Sigmoid colon (tissue), 4 donors: ENCODE results near the gene ANO3.

ENCODE experiments used
- CTCF ChIP-seq, 4 experiments: fragments of 450-650 bp in 3 of 4; fragments of 200-600 bp in 1 of 4; IDR thresholded peaks; one replicate each; pipeline ENCODE4 v1.5.1; 2016 to 2019; ENCODE audit warnings: antibody characterized with exemption in 4 of 4, mild to moderate bottlenecking in 3 of 4, moderate library complexity in 2 of 4
- EP300 ChIP-seq, 4 donors: sonication (generic); formaldehyde crosslinking; IDR thresholded peaks; one replicate each; pipeline ENCODE4 v1.6.1; 2017; ENCODE audit warnings: antibody characterized with exemption in 4 of 4
- POLR2A ChIP-seq, 2 donors: fragments of 450-650 bp; IDR thresholded peaks; one replicate each; pipeline ENCODE4 v1.6.1; 2016; ENCODE audit warnings: antibody characterized with exemption in 2 of 2, mild to moderate bottlenecking in 2 of 2, moderate library complexity in 2 of 2
- POLR2AphosphoS5 ChIP-seq, 4 donors: sonication (generic); formaldehyde crosslinking; IDR thresholded peaks; one replicate each; pipeline ENCODE4 v1.6.1; 2017; ENCODE audit warnings: antibody characterized with exemption in 4 of 4

GRCh38 chr11:26675233-26675928, 343.5 kb downstream of the ANO3 start:
- TF ChIP-seq POLR2A (IDR thresholded peaks at IDR 0.05) (no peak), POLR2AphosphoS5 (IDR thresholded peaks at IDR 0.05) (no peak), CTCF (IDR thresholded peaks at IDR 0.05) (no peak), EP300 (IDR thresholded peaks at IDR 0.05) (no peak)
